GM23338 (cell line): ENCODE results near the gene PDXK. TPM values are rescaled to one million over a fixed set of nuclear protein-coding genes. Genes with fewer than 3 reads are reported as not detected.
"Not testable (repeated sequence)": the region's sequence is repeated elsewhere in the genome, so short reads cannot be mapped to it uniquely, and the experiment has no call there.

Experiments used
- ATAC-seq: fragments of 200-7000 bp; cut with Tn5 transposase; 3 replicates; pipeline ENCODE4 v1.9.1; 2020
- DNase-seq: peaks from one replicate; pipeline ENCODE4 v3.0.0-alpha.2; 2015; ENCODE audit warnings: low spot score
- H2AFZ ChIP-seq: fragments of 200-600 bp; sonication (generic); 2 replicates; pipeline ENCODE4 v1.8.0; 2016; ENCODE audit warnings: antibody characterized with exemption, mild to moderate bottlenecking, moderate library complexity
- H3F3A ChIP-seq: fragments of 200-600 bp; sonication (generic); replicated peaks from 2 replicates; pipeline ENCODE4 v1.8.0; 2017; ENCODE audit warnings: antibody characterized with exemption, mixed run types, low read depth
- H3K27ac ChIP-seq: fragments of 200-600 bp; sonication (generic); 2 replicates; pipeline ENCODE4 v1.6.1; 2016; ENCODE audit warnings: low read depth
- H3K27me3 ChIP-seq: fragments of 200-600 bp; sonication (generic); 2 replicates; pipeline ENCODE4 v1.8.0; 2016; ENCODE audit warnings: mild to moderate bottlenecking, mixed run types, moderate library complexity; ENCODE audit not compliant: insufficient read depth
- H3K36me3 ChIP-seq: fragments of 200-600 bp; sonication (generic); 2 replicates; pipeline ENCODE4 v1.8.0; 2016; ENCODE audit warnings: mild to moderate bottlenecking; ENCODE audit not compliant: insufficient read depth
- H3K4me1 ChIP-seq: fragments of 200-600 bp; sonication (generic); 2 replicates; pipeline ENCODE4 v1.8.0; 2016; ENCODE audit warnings: mild to moderate bottlenecking, moderate library complexity; ENCODE audit not compliant: insufficient read depth
- H3K4me2 ChIP-seq: fragments of 200-600 bp; sonication (generic); 2 replicates; pipeline ENCODE4 v1.7.1; 2017; ENCODE audit warnings: mixed run types
- H3K4me3 ChIP-seq: fragments of 200-600 bp; sonication (generic); 2 replicates; pipeline ENCODE4 v1.6.1; 2016; ENCODE audit warnings: mixed run types
- H3K79me2 ChIP-seq: fragments of 200-600 bp; sonication (generic); replicated peaks from 2 replicates; pipeline ENCODE4 v1.8.0; 2017; ENCODE audit warnings: mild to moderate bottlenecking; ENCODE audit not compliant: insufficient read depth
- H3K9me2 ChIP-seq: fragments of 200-600 bp; sonication (generic); 2 replicates; pipeline ENCODE4 v1.8.0; 2017; ENCODE audit not compliant: insufficient read depth
- H4K20me1 ChIP-seq: fragments of 200-600 bp; sonication (generic); replicated peaks from 2 replicates; pipeline ENCODE4 v1.8.0; 2017; ENCODE audit warnings: mild to moderate bottlenecking; ENCODE audit not compliant: insufficient read depth
- H3K27ac Mint-ChIP-seq: 2 replicates; pipeline ENCODE4 v1.8.0; 2020; ENCODE audit warnings: inconsistent platforms, mild to moderate bottlenecking, moderate library complexity, mixed read lengths
- H3K27me3 Mint-ChIP-seq: 3 replicates; pipeline ENCODE4 v1.8.0; 2022; ENCODE audit warnings: low read depth, mild to moderate bottlenecking, moderate library complexity, mixed read lengths, inconsistent platforms; ENCODE audit not compliant: insufficient read depth, poor library complexity
- H3K36me3 Mint-ChIP-seq: 3 replicates; pipeline ENCODE4 v1.8.0; 2021; ENCODE audit warnings: low read depth, mild to moderate bottlenecking, inconsistent platforms, moderate library complexity, mixed read lengths
- H3K4me1 Mint-ChIP-seq: 3 replicates; pipeline ENCODE4 v1.8.0; 2020; ENCODE audit warnings: mild to moderate bottlenecking, inconsistent platforms, mixed read lengths
- H3K4me3 Mint-ChIP-seq: 3 replicates; pipeline ENCODE4 v1.8.0; 2021; ENCODE audit warnings: moderate library complexity, mild to moderate bottlenecking, inconsistent platforms, mixed read lengths
- H3K9me3 Mint-ChIP-seq: 3 replicates; pipeline ENCODE4 v1.8.0; 2020; ENCODE audit warnings: moderate library complexity, mild to moderate bottlenecking, inconsistent platforms, mixed read lengths
- EZH2 ChIP-seq: fragments of 200-600 bp; sonication (generic); IDR thresholded peaks from one replicate; pipeline ENCODE4 v1.8.0; 2017; ENCODE audit warnings: antibody characterized with exemption, mild to moderate bottlenecking, low read depth; ENCODE audit not compliant: unreplicated experiment
- EZH2phosphoT487 ChIP-seq: fragments of 200-600 bp; sonication (generic); IDR thresholded peaks from one replicate; pipeline ENCODE4 v1.8.1; 2018; ENCODE audit warnings: antibody characterized with exemption; ENCODE audit not compliant: unreplicated experiment
- NANOG ChIP-seq: IDR thresholded peaks from 2 replicates; pipeline ENCODE4 v1.6.1; 2016; ENCODE audit warnings: antibody characterized with exemption, borderline replicate concordance
- POLR2AphosphoS5 ChIP-seq: IDR thresholded peaks from 2 replicates; pipeline ENCODE4 v1.6.1; 2016; ENCODE audit warnings: antibody characterized with exemption, low read depth
- STAT1 ChIP-seq: IDR thresholded peaks from one replicate; pipeline ENCODE4 v1.6.1; 2016; ENCODE audit warnings: antibody characterized with exemption; ENCODE audit not compliant: unreplicated experiment
- ZNF331 ChIP-seq: fragments of 250-450 bp; sonication (Bioruptor Pico); IDR thresholded peaks from 2 replicates; pipeline ENCODE4 v1.5.0; 2020; ENCODE audit warnings: low read depth, mild to moderate bottlenecking, moderate library complexity
- polyA plus RNA-seq: library from polyadenylated mRNA; unstranded; fragments of >200 nt; fragmentation: Nextera tagmentation; extraction: Ambion mirVana; gene quantifications from 2 replicates; pipeline ENCODE4 v1.2.1, GENCODE V29; 2016
- total RNA-seq: library from RNA; depleted of rRNA; stranded (reverse); fragments of >200 nt; shearing (Covaris generic); gene quantifications from 2 replicates; pipeline ENCODE4 v1.2.3, GENCODE V29; 2014
- TF ChIP-seq, protein P1 (sequence below): fragments of 250-450 bp; sonication (Bioruptor Pico); IDR thresholded peaks from 2 replicates; pipeline ENCODE4 v1.5.0; 2020; ENCODE audit warnings: mild to moderate bottlenecking, moderate library complexity
- TF ChIP-seq, protein P2 (sequence below): IDR thresholded peaks from 2 replicates; pipeline ENCODE4 v1.6.1; 2016; ENCODE audit warnings: antibody characterized with exemption

Gene PDXK
- total and polyA plus RNA-seq, 2 experiments from 2014 or later: 53.2 to 66.3 TPM

DNA sequence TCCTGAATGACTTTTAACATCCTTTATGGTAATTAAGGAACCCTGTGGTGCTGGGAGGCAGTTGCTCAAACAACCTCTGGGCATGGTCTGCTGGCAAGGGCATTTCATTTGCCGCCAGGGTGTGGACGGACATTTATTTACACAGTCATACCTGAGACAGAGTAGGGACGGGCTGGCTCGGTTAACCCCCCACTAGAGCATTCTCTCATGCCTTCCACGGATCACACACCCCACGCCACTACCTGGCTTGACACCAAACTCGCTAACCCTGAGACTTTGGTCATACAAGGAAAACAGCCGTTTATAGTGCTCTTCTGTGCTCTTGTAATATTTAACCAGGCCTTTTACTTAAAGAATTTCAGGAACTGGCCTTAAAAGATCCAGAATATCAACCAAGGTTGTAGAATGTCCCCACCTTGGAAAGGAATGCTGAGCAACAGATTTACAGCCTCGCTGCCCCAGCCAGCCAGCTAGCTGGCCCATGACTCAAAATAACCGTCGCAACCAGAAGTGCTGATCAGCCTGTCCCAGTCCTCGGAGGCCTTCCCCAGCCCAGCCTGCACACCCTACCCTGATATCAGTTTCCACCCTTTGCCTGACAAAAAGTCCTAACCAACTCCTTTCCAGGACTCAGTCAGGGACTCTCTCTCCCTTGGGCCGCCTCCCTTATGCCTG lies 6.5 kb upstream of the PDXK start:
- Mint-ChIP-seq H3K27ac (peak overlapping the region; percentile 76), H3K27me3 (peaks cover 1% of the 10 kb centered on the region), H3K4me1 (peaks cover 20% of the 10 kb centered on the region), H3K36me3 (no peaks in the 10 kb centered on the region), H3K9me3 (no peaks in the 10 kb centered on the region), H3K4me3 (no peak overlapping the region)
- Histone ChIP-seq H3K27me3 (peaks cover 3% of the 10 kb centered on the region), H3K4me1 (peaks cover 19% of the 10 kb centered on the region), H3K9me2 (no peaks in the 10 kb centered on the region), H3K27ac (0 out of 2 replicates have a peak overlapping the region, but pooled peaks have one; percentile 45), H4K20me1 (no peaks in the 10 kb centered on the region), H3K36me3 (no peaks in the 10 kb centered on the region), H3K4me3 (no peak overlapping the region), H3F3A (peaks cover 12% of the 10 kb centered on the region; the same call in 1 of the 2 replicates), H3K4me2 (peak overlapping the region; percentile 74), H2AFZ (peak overlapping the region; percentile 93), H3K79me2 (no peaks in the 10 kb centered on the region)
- no peak for TF ChIP-seq NANOG
- TF ChIP-seq, protein P1, sequence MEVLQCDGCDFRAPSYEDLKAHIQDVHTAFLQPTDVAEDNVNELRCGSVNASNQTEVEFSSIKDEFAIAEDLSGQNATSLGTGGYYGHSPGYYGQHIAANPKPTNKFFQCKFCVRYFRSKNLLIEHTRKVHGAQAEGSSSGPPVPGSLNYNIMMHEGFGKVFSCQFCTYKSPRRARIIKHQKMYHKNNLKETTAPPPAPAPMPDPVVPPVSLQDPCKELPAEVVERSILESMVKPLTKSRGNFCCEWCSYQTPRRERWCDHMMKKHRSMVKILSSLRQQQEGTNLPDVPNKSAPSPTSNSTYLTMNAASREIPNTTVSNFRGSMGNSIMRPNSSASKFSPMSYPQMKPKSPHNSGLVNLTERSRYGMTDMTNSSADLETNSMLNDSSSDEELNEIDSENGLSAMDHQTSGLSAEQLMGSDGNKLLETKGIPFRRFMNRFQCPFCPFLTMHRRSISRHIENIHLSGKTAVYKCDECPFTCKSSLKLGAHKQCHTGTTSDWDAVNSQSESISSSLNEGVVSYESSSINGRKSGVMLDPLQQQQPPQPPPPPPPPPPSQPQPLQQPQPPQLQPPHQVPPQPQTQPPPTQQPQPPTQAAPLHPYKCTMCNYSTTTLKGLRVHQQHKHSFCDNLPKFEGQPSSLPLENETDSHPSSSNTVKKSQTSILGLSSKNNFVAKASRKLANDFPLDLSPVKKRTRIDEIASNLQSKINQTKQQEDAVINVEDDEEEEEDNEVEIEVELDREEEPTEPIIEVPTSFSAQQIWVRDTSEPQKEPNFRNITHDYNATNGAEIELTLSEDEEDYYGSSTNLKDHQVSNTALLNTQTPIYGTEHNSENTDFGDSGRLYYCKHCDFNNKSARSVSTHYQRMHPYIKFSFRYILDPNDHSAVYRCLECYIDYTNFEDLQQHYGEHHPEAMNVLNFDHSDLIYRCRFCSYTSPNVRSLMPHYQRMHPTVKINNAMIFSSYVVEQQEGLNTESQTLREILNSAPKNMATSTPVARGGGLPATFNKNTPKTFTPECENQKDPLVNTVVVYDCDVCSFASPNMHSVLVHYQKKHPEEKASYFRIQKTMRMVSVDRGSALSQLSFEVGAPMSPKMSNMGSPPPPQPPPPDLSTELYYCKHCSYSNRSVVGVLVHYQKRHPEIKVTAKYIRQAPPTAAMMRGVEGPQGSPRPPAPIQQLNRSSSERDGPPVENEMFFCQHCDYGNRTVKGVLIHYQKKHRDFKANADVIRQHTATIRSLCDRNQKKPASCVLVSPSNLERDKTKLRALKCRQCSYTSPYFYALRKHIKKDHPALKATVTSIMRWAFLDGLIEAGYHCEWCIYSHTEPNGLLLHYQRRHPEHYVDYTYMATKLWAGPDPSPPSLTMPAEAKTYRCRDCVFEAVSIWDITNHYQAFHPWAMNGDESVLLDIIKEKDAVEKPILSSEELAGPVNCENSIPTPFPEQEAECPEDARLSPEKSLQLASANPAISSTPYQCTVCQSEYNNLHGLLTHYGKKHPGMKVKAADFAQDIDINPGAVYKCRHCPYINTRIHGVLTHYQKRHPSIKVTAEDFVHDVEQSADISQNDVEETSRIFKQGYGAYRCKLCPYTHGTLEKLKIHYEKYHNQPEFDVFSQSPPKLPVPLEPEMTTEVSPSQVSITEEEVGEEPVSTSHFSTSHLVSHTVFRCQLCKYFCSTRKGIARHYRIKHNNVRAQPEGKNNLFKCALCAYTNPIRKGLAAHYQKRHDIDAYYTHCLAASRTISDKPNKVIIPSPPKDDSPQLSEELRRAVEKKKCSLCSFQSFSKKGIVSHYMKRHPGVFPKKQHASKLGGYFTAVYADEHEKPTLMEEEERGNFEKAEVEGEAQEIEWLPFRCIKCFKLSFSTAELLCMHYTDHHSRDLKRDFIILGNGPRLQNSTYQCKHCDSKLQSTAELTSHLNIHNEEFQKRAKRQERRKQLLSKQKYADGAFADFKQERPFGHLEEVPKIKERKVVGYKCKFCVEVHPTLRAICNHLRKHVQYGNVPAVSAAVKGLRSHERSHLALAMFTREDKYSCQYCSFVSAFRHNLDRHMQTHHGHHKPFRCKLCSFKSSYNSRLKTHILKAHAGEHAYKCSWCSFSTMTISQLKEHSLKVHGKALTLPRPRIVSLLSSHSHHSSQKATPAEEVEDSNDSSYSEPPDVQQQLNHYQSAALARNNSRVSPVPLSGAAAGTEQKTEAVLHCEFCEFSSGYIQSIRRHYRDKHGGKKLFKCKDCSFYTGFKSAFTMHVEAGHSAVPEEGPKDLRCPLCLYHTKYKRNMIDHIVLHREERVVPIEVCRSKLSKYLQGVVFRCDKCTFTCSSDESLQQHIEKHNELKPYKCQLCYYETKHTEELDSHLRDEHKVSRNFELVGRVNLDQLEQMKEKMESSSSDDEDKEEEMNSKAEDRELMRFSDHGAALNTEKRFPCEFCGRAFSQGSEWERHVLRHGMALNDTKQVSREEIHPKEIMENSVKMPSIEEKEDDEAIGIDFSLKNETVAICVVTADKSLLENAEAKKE (CRISPR knock-in tag): no peak
- no peak for TF ChIP-seq EZH2
- TF ChIP-seq STAT1: no peak
- TF ChIP-seq, protein P2, sequence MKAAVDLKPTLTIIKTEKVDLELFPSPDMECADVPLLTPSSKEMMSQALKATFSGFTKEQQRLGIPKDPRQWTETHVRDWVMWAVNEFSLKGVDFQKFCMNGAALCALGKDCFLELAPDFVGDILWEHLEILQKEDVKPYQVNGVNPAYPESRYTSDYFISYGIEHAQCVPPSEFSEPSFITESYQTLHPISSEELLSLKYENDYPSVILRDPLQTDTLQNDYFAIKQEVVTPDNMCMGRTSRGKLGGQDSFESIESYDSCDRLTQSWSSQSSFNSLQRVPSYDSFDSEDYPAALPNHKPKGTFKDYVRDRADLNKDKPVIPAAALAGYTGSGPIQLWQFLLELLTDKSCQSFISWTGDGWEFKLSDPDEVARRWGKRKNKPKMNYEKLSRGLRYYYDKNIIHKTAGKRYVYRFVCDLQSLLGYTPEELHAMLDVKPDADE: no peak
- TF ChIP-seq EZH2phosphoT487: no peak
- TF ChIP-seq POLR2AphosphoS5: no peak
- TF ChIP-seq ZNF331 (CRISPR knock-in tag): no peak
- ATAC-seq: peak; percentile 41
- DNase-seq: no peak

DNA sequence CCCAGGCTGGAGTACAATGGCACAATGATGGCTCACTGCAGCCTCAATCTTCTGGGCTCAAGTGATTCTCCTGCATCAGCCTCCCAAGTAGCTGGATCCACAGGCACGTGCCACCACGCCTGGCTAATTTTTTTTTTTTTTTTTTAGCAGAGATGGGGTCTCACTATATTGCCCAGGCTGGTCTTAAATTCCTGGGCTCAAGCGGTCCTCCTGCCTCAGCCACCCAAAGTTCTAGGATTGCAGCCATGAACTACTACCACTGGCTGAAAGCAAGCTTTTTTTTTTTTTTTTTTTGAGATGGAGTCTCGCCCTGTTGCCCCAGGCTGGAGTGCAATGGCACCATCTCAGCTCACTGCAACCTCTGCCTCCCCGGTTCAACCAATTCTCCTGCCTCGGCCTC lies 5.8 kb upstream of the PDXK start:
- not testable (repeated sequence) for H3K9me2 ChIP-seq, H3K27me3 Mint-ChIP-seq, H3K4me2 ChIP-seq, H3K79me2 ChIP-seq, H4K20me1 ChIP-seq, H2AFZ ChIP-seq, H3K4me3 Mint-ChIP-seq, H3K27ac ChIP-seq, H3K4me3 ChIP-seq, H3K36me3 Mint-ChIP-seq, DNase-seq, H3K9me3 Mint-ChIP-seq, H3K27ac Mint-ChIP-seq, ATAC-seq, H3K36me3 ChIP-seq
- H3K27me3 ChIP-seq: peaks cover 10% of the 10 kb centered on the region
- peaks cover 19% of the 10 kb centered on the region for H3K4me1 ChIP-seq
- peaks cover 20% of the 10 kb centered on the region for H3K4me1 Mint-ChIP-seq
- H3F3A ChIP-seq: peaks cover 12% of the 10 kb centered on the region; the same call in 1 of the 2 replicates
